ENCODE measurements around the gene PAWR. TPM values are rescaled to one million over a fixed set of nuclear protein-coding genes. Genes with fewer than 3 reads are reported as not detected.

PAWR gene
- total and polyA plus RNA-seq, 2 of the 13 experiments (the other 11 are each of a cell fraction or from before 2014, with no cell fraction given), result 29.1 to 36.1 TPM

DNA sequence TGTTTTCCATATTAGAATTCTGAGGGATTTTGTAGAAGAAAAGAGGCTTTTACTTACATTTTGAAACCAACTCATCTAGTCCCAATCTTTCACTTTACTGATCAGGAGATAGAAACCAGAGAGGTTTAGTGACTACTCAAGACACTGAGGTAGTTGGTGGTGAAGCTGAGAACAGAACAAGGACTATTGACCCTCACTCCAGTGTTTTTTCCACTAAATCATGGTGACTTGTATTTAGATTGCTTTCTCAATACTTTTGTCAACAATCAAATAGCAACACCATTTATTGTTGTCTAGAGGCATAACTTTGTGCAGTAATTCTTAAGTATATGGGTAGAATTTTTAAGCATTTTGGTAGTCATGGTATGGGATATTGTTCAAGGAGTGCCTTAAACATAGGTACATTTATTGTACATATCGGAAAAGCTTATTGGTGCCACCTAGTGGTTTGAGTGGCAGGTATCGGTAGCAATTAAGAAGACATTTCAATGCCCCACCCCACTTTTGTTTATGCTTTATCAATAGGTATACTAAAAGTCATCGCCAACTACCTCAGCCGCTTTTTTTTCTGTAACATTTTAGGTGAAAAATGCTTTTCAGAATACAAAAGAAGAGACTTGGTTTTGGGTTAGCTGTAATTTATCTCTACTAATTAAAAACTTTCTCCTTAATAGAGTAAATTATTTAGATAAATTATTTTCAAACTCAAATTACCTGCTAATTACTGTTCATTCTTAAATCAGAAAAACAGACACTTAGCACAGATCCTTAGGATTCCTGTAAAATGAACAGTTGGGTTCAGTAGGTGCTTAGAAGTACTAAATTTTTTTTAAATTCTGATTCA, 47.3 kb upstream of the PAWR start:
- FAIRE-seq, result peak; percentile 69
- no TSS peak for BruUV-seq (replicated peaks)
- no peak for TF ChIP-seq NCOA1 (CRISPR knock-in tag; IDR thresholded peaks at IDR 0.05)
- no peak for TF ChIP-seq ZNF34 (CRISPR knock-in tag; IDR thresholded peaks at IDR 0.05; ENCODE audit: borderline replicate concordance)
- TF ChIP-seq, protein P1, sequence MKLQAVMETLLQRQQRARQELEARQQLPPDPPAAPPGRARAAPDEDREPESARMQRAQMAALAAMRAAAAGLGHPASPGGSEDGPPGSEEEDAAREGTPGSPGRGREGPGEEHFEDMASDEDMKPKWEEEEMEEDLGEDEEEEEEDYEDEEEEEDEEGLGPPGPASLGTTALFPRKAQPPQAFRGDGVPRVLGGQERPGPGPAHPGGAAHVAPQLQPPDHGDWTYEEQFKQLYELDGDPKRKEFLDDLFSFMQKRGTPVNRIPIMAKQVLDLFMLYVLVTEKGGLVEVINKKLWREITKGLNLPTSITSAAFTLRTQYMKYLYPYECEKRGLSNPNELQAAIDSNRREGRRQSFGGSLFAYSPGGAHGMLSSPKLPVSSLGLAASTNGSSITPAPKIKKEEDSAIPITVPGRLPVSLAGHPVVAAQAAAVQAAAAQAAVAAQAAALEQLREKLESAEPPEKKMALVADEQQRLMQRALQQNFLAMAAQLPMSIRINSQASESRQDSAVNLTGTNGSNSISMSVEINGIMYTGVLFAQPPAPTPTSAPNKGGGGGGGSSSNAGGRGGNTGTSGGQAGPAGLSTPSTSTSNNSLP (IDR thresholded peaks at IDR 0.05; ENCODE audit: low read depth, low read length), result peak; percentile 68
- TF ChIP-seq MIXL1 (CRISPR knock-in tag; IDR thresholded peaks at IDR 0.05), result peak; percentile 67
- TF ChIP-seq KAT8 (CRISPR knock-in tag; IDR thresholded peaks at IDR 0.05), result peak; percentile 42; the same call in 1 of the 2 replicates
- TF ChIP-seq, protein P2, sequence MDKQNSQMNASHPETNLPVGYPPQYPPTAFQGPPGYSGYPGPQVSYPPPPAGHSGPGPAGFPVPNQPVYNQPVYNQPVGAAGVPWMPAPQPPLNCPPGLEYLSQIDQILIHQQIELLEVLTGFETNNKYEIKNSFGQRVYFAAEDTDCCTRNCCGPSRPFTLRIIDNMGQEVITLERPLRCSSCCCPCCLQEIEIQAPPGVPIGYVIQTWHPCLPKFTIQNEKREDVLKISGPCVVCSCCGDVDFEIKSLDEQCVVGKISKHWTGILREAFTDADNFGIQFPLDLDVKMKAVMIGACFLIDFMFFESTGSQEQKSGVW (CRISPR knock-in tag; IDR thresholded peaks at IDR 0.05; ENCODE audit: borderline replicate concordance), result no peak
- no peak for TF ChIP-seq SSRP1 (CRISPR knock-in tag; IDR thresholded peaks at IDR 0.05)
- TF ChIP-seq ZNF263 (CRISPR knock-in tag; IDR thresholded peaks at IDR 0.05), result no peak
- TF ChIP-seq ZNF530 (CRISPR knock-in tag; IDR thresholded peaks at IDR 0.05; ENCODE audit: low read depth), result no peak
- no peak for TF ChIP-seq ATF7 (IDR thresholded peaks at IDR 0.05)
- TF ChIP-seq ATF7 (CRISPR knock-in tag; IDR thresholded peaks at IDR 0.05), result no peak
- TF ChIP-seq RAD21 (CRISPR knock-in tag; IDR thresholded peaks at IDR 0.05), result peak; percentile 46; the same call in 1 of the 2 replicates
- TF ChIP-seq, protein P3, sequence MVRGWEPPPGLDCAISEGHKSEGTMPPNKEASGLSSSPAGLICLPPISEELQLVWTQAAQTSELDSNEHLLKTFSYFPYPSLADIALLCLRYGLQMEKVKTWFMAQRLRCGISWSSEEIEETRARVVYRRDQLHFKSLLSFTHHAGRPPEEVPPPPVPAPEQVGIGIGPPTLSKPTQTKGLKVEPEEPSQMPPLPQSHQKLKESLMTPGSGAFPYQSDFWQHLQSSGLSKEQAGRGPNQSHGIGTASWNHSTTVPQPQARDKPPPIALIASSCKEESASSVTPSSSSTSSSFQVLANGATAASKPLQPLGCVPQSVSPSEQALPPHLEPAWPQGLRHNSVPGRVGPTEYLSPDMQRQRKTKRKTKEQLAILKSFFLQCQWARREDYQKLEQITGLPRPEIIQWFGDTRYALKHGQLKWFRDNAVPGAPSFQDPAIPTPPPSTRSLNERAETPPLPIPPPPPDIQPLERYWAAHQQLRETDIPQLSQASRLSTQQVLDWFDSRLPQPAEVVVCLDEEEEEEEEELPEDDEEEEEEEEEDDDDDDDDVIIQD (CRISPR knock-in tag; IDR thresholded peaks at IDR 0.05; ENCODE audit: low read depth), result 0 out of 2 replicates have a peak, but pooled peaks have one; percentile 38
- TF ChIP-seq ZNF354B (CRISPR knock-in tag; IDR thresholded peaks at IDR 0.05), result 0 out of 2 replicates have a peak, but pooled peaks have one; percentile 34
- TF ChIP-seq, protein P4, sequence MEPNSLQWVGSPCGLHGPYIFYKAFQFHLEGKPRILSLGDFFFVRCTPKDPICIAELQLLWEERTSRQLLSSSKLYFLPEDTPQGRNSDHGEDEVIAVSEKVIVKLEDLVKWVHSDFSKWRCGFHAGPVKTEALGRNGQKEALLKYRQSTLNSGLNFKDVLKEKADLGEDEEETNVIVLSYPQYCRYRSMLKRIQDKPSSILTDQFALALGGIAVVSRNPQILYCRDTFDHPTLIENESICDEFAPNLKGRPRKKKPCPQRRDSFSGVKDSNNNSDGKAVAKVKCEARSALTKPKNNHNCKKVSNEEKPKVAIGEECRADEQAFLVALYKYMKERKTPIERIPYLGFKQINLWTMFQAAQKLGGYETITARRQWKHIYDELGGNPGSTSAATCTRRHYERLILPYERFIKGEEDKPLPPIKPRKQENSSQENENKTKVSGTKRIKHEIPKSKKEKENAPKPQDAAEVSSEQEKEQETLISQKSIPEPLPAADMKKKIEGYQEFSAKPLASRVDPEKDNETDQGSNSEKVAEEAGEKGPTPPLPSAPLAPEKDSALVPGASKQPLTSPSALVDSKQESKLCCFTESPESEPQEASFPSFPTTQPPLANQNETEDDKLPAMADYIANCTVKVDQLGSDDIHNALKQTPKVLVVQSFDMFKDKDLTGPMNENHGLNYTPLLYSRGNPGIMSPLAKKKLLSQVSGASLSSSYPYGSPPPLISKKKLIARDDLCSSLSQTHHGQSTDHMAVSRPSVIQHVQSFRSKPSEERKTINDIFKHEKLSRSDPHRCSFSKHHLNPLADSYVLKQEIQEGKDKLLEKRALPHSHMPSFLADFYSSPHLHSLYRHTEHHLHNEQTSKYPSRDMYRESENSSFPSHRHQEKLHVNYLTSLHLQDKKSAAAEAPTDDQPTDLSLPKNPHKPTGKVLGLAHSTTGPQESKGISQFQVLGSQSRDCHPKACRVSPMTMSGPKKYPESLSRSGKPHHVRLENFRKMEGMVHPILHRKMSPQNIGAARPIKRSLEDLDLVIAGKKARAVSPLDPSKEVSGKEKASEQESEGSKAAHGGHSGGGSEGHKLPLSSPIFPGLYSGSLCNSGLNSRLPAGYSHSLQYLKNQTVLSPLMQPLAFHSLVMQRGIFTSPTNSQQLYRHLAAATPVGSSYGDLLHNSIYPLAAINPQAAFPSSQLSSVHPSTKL (CRISPR knock-in tag; IDR thresholded peaks at IDR 0.05), result peak; percentile 46; the same call in 1 of the 2 replicates
- no peak for TF ChIP-seq ZNF101 (CRISPR knock-in tag; IDR thresholded peaks at IDR 0.05; ENCODE audit: borderline replicate concordance, low read depth)

More for the DNA sequence above, 47.3 kb upstream of the PAWR start:
- in situ Hi-C loops (cut with HindIII; ENCODE audit: extremely low pct_ligation_motif_present, low pct_unique_long_range_greater_than_20kb) (loop anchor here (5.0 kb wide), 2 partner anchors 181 to 326 kb away; no protein-coding TSS in a partner anchor), intact Hi-C loops (cut with micrococcal nuclease; ENCODE audit: unreplicated experiment) (loop anchor here (1.0 to 2.0 kb wide), 5 partner anchors 47 to 330 kb away; partner anchors contain the start of gene PAWR)
- DNase-seq (ENCODE audit: low spot score), result peak; percentile 68
- POLR2A ChIA-PET, result no interaction called here
- H3K9me3 ChIP-seq (ENCODE audit: low read length), result no peaks in the 10 kb centered on the region
- ATAC-seq, result peak; percentile 84
- WGBS (ENCODE audit: low lambda C conversion rate), result 2% methylated on average over 4 of the region's 4 CpGs
- H3K4me1 ChIP-seq (ENCODE audit: insufficient read depth, low read length), result peaks cover 6% of the 10 kb centered on the region
- no peak overlapping the region for H2AFZ ChIP-seq (ENCODE audit: low read length)
- H3K4me3 ChIP-seq (replicated peaks in 1 of 3; ENCODE audit: insufficient read depth in 1 of 3, low read depth in 2 of 3, low read length in 3 of 3), result no peak overlapping the region
- no peaks in the 10 kb centered on the region for H3K36me3 ChIP-seq (replicated peaks in 1 of 2; ENCODE audit: control insufficient read depth in 1 of 2, insufficient read depth in 2 of 2, low read length in 2 of 2)
- no peak overlapping the region for H3K9ac ChIP-seq (ENCODE audit: insufficient read depth, low read depth, low read length)
- CTCF ChIA-PET (ENCODE audit: low intra/inter-chr PET ratio, low total read pairs), result interaction anchor here (0.6 to 2.8 kb wide), 4 partner anchors 183 to 330 kb away, joined by 3 to 21 read pairs (median 16); no protein-coding TSS in a partner anchor
- no peaks in the 10 kb centered on the region for H3K79me2 ChIP-seq (ENCODE audit: insufficient read depth, low read length)
- H3K27ac ChIP-seq (ENCODE audit: extremely low read length, insufficient read depth, low read length), result no peak overlapping the region
- no peak overlapping the region for H3K4me2 ChIP-seq (ENCODE audit: low read depth, low read length)
- no peaks in the 10 kb centered on the region for H4K20me1 ChIP-seq (ENCODE audit: insufficient read depth, low read length)
- no peaks in the 10 kb centered on the region for H3K27me3 ChIP-seq (ENCODE audit: control insufficient read depth in 1 of 2, insufficient read depth in 2 of 2, low read length in 2 of 2)
